ENCODE data around the gene ADCY10.

Gene ADCY10, protein sequence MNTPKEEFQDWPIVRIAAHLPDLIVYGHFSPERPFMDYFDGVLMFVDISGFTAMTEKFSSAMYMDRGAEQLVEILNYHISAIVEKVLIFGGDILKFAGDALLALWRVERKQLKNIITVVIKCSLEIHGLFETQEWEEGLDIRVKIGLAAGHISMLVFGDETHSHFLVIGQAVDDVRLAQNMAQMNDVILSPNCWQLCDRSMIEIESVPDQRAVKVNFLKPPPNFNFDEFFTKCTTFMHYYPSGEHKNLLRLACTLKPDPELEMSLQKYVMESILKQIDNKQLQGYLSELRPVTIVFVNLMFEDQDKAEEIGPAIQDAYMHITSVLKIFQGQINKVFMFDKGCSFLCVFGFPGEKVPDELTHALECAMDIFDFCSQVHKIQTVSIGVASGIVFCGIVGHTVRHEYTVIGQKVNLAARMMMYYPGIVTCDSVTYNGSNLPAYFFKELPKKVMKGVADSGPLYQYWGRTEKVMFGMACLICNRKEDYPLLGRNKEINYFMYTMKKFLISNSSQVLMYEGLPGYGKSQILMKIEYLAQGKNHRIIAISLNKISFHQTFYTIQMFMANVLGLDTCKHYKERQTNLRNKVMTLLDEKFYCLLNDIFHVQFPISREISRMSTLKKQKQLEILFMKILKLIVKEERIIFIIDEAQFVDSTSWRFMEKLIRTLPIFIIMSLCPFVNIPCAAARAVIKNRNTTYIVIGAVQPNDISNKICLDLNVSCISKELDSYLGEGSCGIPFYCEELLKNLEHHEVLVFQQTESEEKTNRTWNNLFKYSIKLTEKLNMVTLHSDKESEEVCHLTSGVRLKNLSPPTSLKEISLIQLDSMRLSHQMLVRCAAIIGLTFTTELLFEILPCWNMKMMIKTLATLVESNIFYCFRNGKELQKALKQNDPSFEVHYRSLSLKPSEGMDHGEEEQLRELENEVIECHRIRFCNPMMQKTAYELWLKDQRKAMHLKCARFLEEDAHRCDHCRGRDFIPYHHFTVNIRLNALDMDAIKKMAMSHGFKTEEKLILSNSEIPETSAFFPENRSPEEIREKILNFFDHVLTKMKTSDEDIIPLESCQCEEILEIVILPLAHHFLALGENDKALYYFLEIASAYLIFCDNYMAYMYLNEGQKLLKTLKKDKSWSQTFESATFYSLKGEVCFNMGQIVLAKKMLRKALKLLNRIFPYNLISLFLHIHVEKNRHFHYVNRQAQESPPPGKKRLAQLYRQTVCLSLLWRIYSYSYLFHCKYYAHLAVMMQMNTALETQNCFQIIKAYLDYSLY (N-terminal part only)

DNA sequence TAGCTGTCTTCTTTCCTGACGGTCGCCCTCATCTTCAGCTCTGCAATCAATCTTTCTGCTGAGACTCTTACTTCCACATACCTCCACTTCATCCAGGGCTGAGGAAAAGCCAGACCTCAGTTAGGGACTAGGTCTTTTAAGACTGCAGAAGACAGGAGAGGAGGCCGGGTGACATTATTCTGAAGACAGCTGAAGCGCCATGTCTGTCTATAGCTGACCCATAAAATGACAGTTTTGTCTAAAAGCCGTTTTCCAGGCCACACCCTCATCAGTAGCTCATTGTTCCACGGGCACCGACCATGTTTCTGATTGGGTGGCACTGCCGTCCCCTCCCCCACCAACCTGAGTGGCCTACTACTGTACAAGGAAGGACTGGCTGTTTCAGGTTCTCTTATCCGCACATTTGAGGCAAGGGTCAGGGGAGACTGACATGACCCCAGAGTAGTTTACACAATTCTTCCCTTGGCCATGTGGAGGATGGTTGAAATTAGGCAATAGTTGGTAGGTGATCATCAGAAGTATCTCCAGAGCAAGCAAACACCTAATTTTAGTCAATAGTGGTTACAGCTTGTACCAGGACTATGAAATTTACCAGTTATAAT, at the start of gene ADCY10:
ADCY10 (minus strand) TSS at position 240 of the 602 bp plus-strand sequence. CDS start 8,994 bp downstream, outside the sequence.
- H3K4me3 ChIP-seq (ENCODE audit: control insufficient read depth, low read depth, low read length), result no peak within 1 kb of the TSS
- DNase-seq (ENCODE audit: low read depth), result no peak
- TF ChIP-seq, protein P1, sequence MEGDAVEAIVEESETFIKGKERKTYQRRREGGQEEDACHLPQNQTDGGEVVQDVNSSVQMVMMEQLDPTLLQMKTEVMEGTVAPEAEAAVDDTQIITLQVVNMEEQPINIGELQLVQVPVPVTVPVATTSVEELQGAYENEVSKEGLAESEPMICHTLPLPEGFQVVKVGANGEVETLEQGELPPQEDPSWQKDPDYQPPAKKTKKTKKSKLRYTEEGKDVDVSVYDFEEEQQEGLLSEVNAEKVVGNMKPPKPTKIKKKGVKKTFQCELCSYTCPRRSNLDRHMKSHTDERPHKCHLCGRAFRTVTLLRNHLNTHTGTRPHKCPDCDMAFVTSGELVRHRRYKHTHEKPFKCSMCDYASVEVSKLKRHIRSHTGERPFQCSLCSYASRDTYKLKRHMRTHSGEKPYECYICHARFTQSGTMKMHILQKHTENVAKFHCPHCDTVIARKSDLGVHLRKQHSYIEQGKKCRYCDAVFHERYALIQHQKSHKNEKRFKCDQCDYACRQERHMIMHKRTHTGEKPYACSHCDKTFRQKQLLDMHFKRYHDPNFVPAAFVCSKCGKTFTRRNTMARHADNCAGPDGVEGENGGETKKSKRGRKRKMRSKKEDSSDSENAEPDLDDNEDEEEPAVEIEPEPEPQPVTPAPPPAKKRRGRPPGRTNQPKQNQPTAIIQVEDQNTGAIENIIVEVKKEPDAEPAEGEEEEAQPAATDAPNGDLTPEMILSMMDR (IDR thresholded peaks at IDR 0.05; ENCODE audit: control insufficient read depth, insufficient read depth, low read depth, low read length, missing control alignments), result no peak

DNA sequence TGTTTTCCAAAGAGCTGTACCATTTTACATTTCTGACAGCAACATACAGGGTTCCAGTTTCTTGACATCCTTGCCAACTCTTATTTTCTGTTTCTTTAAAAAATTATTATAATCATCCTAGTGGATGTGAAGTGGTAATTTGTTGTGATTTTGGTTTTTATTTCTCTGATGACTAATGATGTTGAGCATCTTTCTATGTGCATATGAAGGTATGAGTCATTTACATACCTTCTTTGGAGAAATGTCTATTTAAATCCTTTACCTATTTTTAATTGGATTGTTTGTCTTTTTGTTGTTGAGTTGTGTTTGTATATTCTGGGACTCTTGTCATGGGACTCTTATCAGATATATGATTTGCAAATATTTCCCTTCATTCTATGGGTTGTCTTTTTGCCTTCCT, 43.8 kb upstream of the ADCY10 start:
- H3K4me3 ChIP-seq (ENCODE audit: control insufficient read depth, low read depth, low read length), result no peak overlapping the region
- DNase-seq (ENCODE audit: low read depth), result no peak
- TF ChIP-seq, protein P1 (IDR thresholded peaks at IDR 0.05; ENCODE audit: control insufficient read depth, insufficient read depth, low read depth, low read length, missing control alignments), result no peak

DNA sequence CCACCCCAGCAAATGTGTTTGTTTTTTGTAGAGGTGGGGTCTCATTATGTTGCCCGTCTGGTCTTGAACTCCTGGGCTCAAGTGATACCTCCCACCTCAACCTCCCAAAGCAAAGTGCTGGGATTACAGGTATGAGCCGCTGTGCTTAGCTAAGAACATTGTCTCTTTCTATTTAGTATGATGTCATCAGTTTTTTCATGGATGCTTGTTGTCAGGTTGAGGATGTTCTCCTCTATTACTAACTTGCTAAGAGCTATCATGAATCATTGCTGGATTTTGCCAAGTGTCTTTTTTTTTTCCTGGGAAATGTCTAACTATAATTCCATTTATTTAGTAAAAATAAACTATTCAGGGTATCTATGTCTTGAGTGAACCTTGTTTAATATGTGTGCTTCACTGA, 42.0 kb upstream of the ADCY10 start:
- TF ChIP-seq, protein P1 (IDR thresholded peaks at IDR 0.05; ENCODE audit: control insufficient read depth, insufficient read depth, low read depth, low read length, missing control alignments), result no peak
- H3K4me3 ChIP-seq (ENCODE audit: control insufficient read depth, low read depth, low read length), result no peak overlapping the region
- no peak for DNase-seq (ENCODE audit: low read depth)

DNA sequence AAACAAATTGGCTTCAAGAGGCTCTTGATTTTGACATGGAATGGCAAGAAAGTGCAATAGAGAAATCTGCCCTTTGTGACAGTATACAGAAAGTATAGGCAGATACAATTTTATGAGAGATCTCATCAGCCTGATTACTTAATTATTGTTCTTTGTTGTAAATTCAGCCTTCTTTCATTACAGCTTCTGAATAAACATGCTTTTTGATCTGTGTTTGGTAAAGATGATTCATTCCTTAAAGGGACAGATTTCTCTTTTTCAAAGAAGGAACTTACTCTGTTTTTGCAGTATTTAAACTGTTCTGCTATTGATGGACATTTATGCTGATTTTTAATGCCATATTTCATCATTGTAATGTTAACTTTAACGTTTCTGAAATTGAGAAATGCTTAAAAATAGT, 36.6 kb upstream of the ADCY10 start:
- TF ChIP-seq, protein P1 (IDR thresholded peaks at IDR 0.05; ENCODE audit: control insufficient read depth, insufficient read depth, low read depth, low read length, missing control alignments), result no peak
- H3K4me3 ChIP-seq (ENCODE audit: control insufficient read depth, low read depth, low read length), result no peak overlapping the region
- DNase-seq (ENCODE audit: low read depth), result no peak

DNA sequence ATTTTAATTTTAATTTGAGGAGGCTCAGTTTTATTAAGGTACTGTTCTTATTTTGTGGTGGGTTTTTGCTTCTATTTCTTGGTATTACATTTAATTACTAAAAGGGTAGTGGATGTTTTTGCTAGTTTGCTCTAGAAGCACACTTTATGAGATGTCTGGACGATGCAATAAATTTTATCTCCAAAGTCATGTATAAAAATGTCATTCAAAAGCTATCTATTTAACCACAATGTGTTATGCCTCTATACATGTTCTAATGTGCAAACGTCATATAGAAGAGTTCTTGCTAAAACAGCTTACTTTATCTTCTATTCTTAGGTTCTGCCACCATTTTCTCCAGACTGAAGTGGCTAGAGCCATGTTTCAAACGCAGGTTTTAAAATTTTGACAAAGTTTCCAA, 35.9 kb upstream of the ADCY10 start:
- TF ChIP-seq, protein P1 (IDR thresholded peaks at IDR 0.05; ENCODE audit: control insufficient read depth, insufficient read depth, low read depth, low read length, missing control alignments), result no peak
- no peak for DNase-seq (ENCODE audit: low read depth)
- H3K4me3 ChIP-seq (ENCODE audit: control insufficient read depth, low read depth, low read length), result no peak overlapping the region

DNA sequence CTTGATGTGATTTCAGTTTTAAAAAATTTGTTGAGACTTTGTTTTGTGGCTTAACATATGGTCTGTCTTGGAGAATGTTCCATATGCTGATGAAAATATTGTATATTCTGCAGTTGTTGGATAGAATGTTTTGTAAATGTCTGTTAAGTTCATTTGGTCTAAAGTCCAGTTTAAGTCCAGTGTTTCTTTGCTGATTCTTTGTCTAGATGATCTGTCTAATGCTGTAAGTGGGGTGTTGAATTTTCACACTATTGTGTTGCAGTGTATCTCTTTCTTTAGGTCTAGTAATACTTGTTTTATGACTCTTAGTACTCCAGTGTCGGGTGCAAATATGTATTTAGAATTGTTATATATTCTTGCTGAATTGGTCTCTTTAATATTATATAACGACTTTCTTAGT, 33.8 kb upstream of the ADCY10 start:
- DNase-seq (ENCODE audit: low read depth), result no peak
- no peak overlapping the region for H3K4me3 ChIP-seq (ENCODE audit: control insufficient read depth, low read depth, low read length)
- TF ChIP-seq, protein P1 (IDR thresholded peaks at IDR 0.05; ENCODE audit: control insufficient read depth, insufficient read depth, low read depth, low read length, missing control alignments), result no peak

All from AG09309 (cell line).